NCI-H748 (cell line): Measurements from ENCODE around the gene PLEKHG4B.
"Not testable (repeated sequence)": the region's sequence is repeated elsewhere in the genome, so short reads cannot be mapped to it uniquely, and the experiment has no call there.

ENCODE experiments used
- DNase-seq: peaks from one replicate; lab custom pipeline; 2025; ENCODE audit not compliant: unreplicated experiment; lab: John Stamatoyannopoulos, UW

The PLEKHG4B gene

DNA sequence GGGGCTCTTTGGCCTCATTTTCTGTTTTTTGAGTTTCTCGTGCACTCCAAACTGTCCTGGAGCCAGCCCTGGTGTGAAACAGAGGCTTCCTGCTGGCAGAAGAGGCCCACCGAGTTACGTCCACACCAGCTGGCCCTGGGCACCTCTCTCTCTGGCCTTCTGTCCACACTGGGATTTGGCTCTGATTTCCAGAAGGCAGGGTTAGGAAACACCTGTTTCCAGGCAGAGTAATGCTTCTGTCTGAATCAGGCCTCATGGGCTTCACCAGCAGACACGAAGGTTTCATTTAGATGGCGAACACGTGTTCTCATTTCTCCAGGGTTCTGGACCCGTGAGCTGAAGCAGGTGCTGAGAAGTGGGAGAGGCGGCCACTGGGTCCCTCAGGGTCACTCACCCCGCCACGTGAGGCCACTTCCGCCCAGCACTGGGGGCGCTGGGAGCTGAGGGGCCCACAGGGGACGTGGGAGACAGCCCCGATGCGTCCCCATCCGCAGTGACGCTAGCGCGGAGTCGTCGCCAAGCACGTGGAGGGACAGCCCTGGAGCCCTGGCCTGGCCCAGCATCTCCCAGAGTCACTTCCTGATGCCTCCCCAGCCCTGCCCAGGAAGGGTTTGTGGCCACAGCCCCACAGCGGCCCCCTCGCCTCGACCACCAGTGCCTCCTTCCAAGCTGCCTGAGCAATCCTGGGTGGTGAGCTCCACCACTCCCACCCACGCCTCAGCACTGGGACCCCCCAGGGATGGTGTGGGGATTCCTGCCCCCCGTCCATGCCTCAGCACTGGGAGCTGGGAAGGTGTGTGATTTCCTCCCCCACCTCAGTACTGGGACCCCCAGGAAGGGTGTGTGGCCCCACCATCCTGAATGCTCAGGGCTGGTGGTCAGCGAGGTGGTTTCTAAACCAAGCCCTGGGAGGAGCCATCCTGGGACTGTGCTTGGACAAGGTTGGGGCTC, 94.4 kb downstream of the PLEKHG4B start:
- no peak for DNase-seq

DNA sequence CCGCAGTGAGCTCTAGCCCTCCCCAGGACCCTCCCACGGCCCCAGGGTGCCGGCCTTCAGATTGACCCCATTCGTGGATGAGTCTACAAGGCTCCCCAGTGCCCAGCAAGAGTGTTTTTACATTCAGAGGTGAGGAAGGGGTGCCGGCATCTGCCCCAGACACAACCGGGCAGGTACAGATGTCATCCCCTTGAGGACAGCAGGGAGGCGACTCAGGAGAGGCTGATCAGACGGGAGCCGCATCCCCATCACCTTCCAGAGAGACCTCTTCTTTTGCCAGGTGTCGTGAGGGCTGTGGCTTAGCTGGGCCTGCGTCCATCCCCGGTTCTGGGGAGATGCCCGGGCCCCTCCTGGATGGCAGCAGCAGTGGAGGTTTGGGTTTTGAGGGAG, 95.1 kb downstream of the PLEKHG4B start:
- DNase-seq = no peak

DNA sequence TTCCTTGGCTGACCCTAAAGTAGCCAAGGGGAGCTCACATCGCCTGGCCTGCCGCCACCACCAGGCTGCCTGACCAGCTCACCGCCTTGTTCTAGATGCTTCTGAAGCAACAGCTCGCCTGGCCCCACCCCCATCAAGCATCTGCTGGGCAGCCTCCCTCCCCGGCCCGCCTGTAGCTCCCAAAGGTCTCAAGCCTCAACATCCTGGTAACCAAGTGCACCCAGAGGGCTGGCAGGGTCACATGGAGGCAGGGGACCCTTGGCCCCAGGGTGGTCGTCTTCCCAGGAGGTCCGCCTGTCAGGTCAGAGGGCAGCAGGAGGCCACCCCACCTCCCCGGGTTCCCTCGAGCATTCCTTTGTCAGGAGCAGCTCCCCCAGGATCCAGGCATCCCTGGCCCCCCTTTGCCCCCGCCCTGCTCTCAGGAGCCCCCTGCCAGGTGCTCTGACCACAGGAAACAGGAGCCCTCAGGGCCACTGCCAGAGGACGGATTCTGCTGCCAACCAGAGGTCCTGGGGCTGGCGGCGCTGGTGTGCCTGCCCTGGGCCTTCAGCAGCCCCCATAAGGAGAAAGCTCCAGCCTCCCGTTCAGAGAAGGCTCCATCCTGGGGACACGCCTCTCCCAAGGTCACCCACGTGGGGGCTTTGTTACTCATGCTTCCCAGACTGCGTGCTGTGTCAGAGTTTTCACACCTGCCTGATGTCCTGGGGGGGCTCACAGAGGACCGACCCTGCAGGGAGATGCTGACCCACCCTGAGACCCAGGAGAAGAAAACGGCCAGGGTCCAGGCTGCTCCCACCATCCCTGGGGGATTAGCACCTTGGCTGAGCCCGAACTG, 95.9 kb downstream of the PLEKHG4B start:
- DNase-seq = peak; percentile 69

DNA sequence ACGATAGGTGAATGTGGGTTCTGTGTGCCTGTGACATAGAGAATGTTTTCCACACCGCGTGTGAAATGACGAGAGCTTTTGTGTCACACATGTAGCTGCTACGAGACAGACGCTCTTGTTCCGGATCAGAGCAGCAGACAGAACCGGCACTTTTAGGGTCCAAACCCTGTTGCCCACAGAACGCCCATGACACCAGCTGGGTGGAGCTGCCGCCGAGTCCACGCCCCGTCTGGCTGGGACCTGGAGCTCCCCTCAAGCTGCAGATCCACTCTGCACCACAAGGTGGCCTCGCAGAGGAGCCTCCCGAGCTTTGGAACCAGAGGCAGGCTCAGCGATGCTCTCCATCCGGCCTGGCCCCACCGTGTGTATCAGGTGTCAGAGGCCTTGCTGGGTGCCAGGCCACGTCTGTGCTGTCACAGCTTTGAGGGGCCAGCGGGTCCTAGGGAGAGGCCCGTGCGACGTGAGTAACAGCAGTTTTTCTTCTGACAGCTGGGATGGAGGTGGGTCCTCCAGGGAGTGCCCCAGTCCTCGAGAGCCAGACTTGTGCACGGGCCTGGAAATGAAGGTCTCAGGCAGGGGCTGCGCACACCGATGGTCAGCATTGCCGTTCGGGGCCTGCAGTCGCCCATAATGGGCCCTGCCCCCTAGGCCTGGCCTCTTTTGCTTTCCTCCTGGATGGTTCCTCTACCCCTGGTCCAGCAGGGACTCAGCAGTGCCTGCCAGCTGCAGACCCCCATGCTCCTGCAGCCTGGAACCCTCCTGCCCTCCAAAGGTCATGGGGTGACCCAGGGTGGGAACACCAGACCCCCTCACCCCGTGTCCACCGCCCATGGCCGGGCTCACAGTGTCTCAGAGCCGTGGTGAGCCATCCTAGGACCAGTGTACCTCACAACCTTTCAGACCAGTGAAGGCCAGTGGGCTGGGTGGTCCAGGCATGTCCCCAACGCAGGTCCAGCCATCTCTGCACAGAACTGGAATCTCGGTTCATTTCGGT, 96.8 kb downstream of the PLEKHG4B start:
- DNase-seq = peak; percentile 97

DNA sequence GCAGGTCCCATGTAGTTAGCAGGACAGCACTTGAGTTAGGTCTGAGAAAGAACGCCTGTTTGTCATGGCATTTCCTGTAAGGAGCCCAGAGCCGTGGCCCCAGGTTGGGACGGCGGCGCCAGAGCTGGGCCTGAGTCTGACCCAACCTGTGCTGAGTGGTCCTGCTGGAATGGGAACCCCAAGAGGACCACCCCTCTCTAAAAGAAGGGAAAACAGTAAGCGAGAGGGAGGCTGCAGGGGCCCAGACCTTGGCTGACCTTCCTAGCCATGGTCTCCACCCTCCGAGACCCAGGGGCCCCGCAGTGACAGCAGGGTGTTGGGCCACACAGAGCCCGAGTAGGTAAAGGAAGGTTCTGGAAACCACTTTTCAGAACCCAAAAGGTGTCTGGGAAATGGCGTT, 97.5 kb downstream of the PLEKHG4B start:
- no peak for DNase-seq

DNA sequence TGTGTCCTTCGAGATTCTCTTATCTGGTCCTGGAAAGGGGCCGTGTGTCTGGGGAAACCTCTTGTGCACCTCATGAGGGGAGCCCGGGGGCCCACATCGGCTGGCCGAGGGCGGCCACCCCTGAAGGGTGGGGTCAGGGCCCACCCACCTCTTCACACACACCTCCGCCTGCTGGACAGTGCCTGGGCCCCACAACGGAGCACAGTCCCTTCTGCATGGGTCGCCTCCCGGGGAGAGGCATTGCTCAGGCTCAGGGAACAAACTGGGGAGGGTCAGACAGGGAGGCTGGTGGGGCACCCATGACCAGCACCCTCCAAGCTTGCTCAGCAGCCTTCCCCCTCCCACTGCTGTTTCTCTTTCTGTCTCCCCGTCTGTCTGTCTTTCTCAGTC, 98.0 kb downstream of the PLEKHG4B start:
- no peak for DNase-seq

DNA sequence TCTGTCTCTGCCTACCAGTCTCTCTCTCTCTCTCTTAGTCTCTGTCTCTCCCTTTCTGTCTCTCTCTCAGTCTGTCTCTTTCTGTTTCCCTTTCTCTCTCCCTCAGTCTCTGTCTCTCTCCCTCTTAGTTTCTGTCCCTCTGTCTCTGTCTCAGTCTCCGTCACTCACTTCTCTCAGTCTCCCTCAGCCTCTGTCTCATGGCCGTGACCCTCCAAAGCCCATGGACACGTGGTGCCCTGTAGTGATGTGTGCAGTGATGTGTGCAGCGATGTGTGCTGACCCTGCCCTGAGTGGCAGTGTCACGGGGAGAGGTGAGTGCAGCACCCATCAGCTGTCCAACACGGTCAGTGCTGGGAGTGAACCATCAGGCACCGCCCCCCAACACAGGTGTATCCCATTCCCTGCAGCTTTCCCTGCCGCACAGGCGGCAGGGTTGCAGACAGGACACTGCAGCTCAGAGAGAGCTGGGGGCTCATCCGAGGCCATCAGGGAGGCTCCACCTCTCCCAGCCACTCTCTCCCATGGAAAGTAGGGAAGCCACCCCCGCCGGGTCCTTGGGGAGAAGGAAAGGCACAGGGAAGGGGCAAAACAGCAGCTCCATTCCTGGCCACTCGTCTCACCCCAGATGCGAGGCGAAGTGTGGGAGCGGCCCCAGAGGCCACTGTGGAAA, 98.5 kb downstream of the PLEKHG4B start:
- no peak for DNase-seq

DNA sequence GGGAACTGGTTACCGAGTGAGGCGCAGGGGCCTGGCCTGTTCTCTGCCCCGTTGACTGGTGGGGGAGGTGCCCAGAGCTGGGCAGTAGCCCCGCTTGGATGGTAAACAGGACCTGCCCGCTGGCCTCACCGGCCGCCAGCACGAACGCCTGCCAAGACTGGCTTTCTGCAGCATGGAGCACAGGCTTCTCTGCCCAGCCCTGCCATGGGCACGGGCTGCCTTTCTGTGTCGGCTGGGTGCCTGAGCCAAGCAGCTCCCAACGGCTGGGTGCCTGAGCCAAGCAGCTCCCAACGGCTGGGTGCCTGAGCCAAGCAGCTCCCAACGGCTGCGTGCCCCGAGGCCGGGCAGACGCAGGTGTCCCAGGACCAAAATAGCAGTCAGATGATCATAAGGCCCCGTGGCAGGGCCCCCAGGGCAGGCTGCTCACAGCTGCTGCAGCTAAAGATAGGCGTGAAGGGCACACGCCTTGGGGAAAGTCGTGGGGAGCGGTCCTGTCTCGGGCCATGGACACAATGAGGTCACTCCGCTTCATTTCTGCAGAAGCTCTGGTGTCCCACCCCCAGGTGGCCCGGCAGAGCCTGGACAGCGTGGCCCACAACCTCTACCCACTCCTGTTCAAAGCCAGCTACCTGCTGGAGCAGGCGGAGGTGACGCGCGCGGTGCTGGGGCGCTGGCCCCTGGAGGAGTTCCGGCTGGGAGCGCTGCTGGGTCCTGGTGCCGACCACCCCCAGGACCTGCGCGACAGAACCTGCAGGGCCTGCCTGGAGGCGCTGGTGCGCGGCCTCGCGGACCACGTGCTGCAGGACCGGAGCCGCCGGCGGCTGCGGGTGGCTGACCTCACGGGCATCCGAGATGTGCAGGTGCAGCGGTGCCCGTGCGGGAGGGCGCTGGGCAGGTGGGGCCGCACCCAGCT, 99.3 kb downstream of the PLEKHG4B start, which contains the start of gene LRRC14B:
Gene LRRC14B (plus strand): TSS at position 460 of the 913 bp plus-strand sequence. CDS start 44 bp downstream, at position 504.
- peak; percentile 33 for DNase-seq

DNA sequence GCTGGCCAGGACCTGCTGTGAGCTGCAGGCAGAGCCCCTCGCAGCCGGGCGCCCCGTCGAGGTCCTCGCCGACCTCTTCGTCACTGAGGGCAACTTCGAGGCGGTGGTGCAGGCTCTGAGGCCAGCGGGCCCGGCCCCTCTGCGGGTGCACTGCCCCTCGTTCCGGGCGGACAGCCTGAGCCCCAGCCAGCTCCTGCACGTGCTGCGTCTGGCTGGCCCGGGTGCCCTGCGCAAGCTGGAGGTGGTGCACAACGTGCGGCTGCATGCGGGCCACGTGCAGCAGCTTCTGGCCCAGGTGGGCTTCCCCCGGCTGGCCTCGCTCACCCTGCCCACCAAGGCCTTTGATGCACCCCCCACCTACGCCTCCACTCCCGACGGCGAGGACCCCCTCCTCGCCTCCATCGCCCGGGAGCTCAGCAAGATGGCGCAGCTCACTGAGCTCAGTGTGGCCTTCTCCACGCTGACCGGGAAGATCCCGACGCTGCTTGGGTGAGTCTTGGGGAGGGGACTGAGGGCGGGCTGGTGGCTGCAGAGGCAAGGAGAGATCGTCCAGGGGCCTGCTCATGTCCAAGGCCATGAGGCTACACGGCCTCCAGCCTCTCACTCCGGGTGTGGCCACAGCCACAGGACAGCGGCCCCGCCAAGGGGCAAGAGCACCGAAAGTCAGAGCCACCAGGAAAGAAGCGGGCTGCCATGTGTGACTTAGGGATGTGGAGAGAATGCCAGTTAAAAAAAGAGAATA, 100.2 kb downstream of the PLEKHG4B start:
- DNase-seq = no peak

DNA sequence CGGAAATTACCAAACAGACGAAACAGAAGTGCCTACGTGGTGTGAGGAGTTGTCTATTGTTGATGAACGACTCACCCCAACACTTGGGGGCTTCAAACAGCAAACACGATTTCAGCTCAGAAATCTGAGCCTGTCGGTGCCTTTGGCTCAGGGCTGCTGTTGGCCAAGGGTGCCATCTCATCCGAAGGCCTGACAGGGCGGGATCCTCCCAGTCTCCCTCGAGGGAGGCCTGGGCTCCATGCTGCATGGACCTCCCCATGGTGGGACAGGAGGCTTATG, 100.7 kb downstream of the PLEKHG4B start:
- no peak for DNase-seq

DNA sequence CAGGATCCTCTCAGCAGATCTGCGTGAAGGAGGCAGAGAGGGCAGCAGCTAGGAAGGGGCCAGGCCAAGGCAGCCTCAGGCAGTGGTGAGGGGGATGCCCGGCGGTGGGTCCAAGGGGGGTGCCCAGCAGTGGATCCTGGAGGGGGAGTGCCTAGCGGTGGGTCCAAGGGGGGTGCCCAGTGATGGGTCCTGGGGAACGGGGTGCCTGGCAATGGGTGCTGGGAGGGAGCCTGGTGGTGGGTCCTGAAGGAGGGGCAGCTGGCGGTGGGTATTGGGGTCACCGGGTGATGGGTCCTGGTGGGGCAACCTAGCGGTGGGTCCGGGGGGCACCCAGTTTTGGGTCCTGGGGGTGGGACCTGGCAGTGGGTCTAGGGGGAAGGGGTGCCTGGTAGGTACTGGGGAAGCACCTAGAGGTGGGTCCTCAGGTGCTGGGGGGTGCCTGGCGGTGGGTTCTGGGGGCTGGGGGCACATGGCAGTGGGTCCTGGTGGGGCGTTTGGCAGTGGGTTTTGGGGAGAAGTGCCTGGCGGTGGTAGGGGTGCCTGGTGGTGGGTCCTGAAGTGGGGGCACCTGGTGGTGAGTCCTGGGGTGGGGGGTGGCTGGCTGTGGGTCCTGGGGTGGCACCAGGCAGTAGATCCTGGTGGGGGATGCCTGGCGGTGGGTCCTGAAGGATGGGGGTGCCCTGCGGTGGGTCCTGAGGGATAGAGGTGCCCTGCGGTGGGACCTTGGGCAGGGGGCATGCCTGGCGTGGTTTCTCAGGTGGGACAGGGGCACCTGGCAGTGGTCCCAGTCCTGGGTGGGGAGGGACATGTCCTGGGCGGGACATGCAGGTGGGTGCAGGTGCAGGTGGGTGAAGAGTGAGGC, 101.2 kb downstream of the PLEKHG4B start:
- DNase-seq = no peak

DNA sequence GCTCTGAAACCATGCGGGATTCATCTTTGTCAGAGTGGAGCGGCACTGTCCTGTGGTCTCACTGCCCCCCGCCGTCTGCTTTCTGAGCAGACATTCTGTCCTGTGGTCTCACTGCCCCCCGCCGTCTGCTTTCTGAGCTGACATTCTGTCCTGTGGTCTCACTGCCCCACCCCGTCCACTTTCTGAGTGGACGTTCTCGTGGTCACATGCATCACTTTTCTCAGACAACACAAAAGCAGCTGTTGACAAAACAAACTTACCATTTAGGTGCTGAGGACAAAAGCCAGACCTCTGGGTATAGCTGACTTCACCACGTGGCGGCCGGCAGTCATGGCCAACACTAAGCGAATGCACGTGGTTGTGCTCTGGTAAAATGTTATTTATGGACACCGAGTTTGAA, 102.1 kb downstream of the PLEKHG4B start:
- no peak for DNase-seq

DNA sequence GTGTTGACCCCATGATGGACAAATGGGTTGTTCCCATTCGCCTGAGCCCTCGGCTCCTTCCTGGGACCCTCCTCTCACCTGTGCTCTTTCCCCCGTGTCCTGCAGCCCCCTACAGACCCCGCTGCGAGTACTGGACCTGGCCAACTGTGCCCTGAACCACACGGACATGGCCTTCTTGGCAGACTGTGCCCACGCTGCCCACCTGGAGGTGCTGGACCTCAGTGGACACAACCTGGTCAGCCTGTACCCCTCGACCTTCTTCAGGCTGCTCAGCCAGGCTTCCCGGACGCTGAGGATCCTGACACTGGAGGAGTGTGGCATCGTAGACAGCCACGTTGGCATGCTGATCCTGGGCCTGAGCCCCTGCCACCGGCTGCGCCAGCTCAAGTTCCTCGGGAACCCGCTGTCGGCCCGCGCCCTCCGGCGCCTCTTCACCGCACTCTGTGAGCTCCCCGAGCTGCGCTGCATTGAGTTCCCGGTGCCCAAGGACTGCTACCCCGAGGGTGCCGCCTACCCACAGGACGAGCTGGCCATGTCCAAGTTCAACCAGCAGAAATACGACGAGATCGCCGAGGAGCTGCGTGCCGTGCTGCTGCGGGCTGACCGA, 102.7 kb downstream of the PLEKHG4B start:
- no peak for DNase-seq

DNA sequence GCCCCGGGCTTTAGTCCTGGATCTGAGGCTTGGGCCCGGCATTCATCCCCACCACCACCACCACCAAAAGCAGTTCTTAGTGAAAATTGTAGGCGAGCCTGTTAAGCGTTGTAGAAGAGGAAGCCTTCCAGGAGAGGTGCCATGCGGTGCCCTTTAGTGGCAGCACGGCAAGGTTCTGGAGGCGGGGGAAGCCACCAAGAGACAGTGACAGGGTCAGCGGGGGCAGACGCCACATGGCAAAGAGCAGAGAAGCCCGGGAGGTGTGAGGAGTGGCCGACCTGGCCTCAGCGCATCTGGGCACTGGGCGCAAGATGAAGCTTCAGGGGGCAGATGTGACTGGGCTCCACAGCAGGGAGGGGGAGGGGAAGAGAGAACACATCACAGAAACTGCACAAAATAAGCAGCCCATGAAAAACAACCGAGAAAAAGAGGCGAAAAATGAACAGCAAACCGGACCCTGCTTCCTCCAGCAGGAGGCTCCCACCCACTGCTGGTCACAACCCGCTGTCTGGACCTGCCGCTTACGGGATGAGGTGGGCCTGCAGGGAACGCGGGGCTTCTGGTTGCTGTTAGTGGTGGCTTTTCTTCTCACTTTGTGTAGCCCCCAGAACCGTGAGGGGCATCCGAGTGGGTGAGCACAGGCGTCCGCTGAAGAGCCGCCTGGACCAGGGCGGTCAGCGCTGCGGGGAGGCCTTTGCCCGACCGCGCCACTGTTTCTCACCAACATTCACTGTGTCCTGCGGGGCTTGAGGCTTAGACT, 103.6 kb downstream of the PLEKHG4B start:
- peak; percentile 35 for DNase-seq

DNA sequence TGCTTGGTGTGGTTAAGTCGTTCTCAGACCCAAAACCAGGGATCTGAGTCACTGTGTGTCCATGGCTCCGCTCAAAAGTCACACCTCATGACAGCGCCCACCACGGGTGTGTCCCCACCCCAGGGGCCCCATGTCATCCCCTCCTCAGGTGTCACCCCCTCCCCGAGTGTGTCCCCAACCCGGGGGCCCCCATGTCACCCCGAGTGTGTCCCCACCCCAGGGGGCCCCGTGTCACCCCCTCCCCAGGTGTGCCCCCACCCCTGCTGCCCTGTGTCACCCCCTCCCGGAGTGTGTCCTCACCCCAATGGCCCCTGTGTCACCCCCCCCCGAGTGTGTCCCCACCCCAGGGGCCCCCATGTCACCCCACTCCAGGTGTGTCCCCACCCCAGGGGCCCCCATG, 104.4 kb downstream of the PLEKHG4B start:
- no peak for DNase-seq

DNA sequence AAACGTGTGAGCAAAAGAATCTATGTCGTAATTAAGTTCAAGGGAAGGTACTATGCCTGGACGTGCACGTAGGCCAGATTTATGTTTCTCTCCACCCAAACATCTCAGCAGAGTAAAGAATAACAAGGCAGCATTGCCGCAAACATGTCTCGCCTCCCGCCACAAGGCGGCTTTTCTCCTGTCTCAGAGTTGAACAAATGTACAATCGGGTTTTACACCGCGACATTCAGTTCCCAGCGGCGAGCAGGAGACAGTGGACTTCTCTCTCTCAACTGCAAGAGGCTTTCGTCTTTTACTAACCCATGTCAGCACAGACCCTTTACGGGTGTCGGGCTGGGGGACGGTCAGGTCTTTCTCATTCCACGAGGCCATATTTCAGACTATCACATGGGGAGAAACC, 105.1 kb downstream of the PLEKHG4B start:
- DNase-seq = not testable (repeated sequence)
